GM12878 (cell line): ENCODE measurements around the gene SF3B2.

Experiments
- EGR1 ChIP-seq, 2 experiments: IDR thresholded peaks; 1 replicate in 1 of 2; 2 replicates in 1 of 2; pipeline ENCODE4 v1.6.1; 2011 to 2012; ENCODE audit warnings: low read depth in 2 of 2, low read length in 2 of 2, borderline replicate concordance in 1 of 2, mild to moderate bottlenecking in 1 of 2, moderate library complexity in 1 of 2
- NFYB ChIP-seq: IDR thresholded peaks from 2 replicates; pipeline ENCODE4 v1.6.1; 2011; ENCODE audit warnings: low read depth, mild to moderate bottlenecking, low read length, improper control_type of control experiment, moderate library complexity; ENCODE audit not compliant: insufficient read depth
- POLR2AphosphoS5 ChIP-seq: IDR thresholded peaks from 2 replicates; pipeline ENCODE4 v1.6.1; 2011; ENCODE audit warnings: mild to moderate bottlenecking, low read length, inconsistent platforms
- SMARCA5 ChIP-seq: fragments of 450-650 bp; IDR thresholded peaks from 2 replicates; pipeline ENCODE4 v1.6.1; 2017; ENCODE audit warnings: mild to moderate bottlenecking
- TF ChIP-seq, protein P1 (sequence below), 3 experiments: IDR thresholded peaks in 2 of 3; conservative IDR thresholded peaks in 1 of 3; 2 replicates each; pipeline ENCODE4 v1.5.1; 2011; ENCODE audit warnings: low read depth in 3 of 3, low read length in 3 of 3, mild to moderate bottlenecking in 3 of 3, control low read depth in 2 of 3, moderate library complexity in 2 of 3, inconsistent platforms in 1 of 3, mixed read lengths in 1 of 3; ENCODE audit not compliant: control insufficient read depth in 2 of 3, insufficient read depth in 1 of 3; ENCODE audit errors: extremely low read depth in 1 of 3

- TF ChIP-seq, protein P1, sequence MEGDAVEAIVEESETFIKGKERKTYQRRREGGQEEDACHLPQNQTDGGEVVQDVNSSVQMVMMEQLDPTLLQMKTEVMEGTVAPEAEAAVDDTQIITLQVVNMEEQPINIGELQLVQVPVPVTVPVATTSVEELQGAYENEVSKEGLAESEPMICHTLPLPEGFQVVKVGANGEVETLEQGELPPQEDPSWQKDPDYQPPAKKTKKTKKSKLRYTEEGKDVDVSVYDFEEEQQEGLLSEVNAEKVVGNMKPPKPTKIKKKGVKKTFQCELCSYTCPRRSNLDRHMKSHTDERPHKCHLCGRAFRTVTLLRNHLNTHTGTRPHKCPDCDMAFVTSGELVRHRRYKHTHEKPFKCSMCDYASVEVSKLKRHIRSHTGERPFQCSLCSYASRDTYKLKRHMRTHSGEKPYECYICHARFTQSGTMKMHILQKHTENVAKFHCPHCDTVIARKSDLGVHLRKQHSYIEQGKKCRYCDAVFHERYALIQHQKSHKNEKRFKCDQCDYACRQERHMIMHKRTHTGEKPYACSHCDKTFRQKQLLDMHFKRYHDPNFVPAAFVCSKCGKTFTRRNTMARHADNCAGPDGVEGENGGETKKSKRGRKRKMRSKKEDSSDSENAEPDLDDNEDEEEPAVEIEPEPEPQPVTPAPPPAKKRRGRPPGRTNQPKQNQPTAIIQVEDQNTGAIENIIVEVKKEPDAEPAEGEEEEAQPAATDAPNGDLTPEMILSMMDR (IDR thresholded peaks at IDR 0.05 in 2 of 3, conservative IDR thresholded peaks at IDR 0.05 in 1 of 3; ENCODE audit: control insufficient read depth in 2 of 3, extremely low read depth in 1 of 3, insufficient read depth in 1 of 3, low read depth in 3 of 3, low read length in 3 of 3): no peak
- TF ChIP-seq POLR2AphosphoS5: no peak
- TF ChIP-seq EGR1 (IDR thresholded peaks at IDR 0.05; ENCODE audit: borderline replicate concordance in 1 of 2, low read depth in 2 of 2, low read length in 2 of 2): no peak
- no peak for TF ChIP-seq SMARCA5
- no peak for TF ChIP-seq NFYB
Measured at GRCh38 chr11:66042227-66042995, 9.8 kb upstream of the SF3B2 start.
